ENCODE results near the gene PTPRT.

The PTPRT gene

GRCh38 chr20:42046371-42047085, 1143.2 kb downstream of the PTPRT start:
- DNase-seq (ENCODE audit: low read depth): no peak
- no peak for TF ChIP-seq CTCF (IDR thresholded peaks at IDR 0.05; ENCODE audit: insufficient read depth, low read depth, low read length, missing control alignments)
- no peak overlapping the region for H3K4me3 ChIP-seq (ENCODE audit: low read depth, low read length)

- no peak overlapping the region for H3K4me3 ChIP-seq (ENCODE audit: low read depth, low read length)
- DNase-seq (ENCODE audit: low read depth): no peak
- TF ChIP-seq CTCF (IDR thresholded peaks at IDR 0.05; ENCODE audit: insufficient read depth, low read depth, low read length, missing control alignments): no peak
These were observed 1145.8 kb downstream of the PTPRT start for GRCh38 chr20:42043921-42044320.

GRCh38 chr20:42041000-42041565, 1148.6 kb downstream of the PTPRT start:
- no peak for TF ChIP-seq CTCF (IDR thresholded peaks at IDR 0.05; ENCODE audit: insufficient read depth, low read depth, low read length, missing control alignments)
- no peak for DNase-seq (ENCODE audit: low read depth)
- H3K4me3 ChIP-seq (ENCODE audit: low read depth, low read length): no peak overlapping the region

- no peak for DNase-seq (ENCODE audit: low read depth)
- TF ChIP-seq CTCF (IDR thresholded peaks at IDR 0.05; ENCODE audit: insufficient read depth, low read depth, low read length, missing control alignments): no peak
- no peak overlapping the region for H3K4me3 ChIP-seq (ENCODE audit: low read depth, low read length)
These were observed 1161.9 kb downstream of the PTPRT start for GRCh38 chr20:42027746-42028268.

- TF ChIP-seq CTCF (IDR thresholded peaks at IDR 0.05; ENCODE audit: insufficient read depth, low read depth, low read length, missing control alignments): no peak
- DNase-seq (ENCODE audit: low read depth): no peak
- no peak overlapping the region for H3K4me3 ChIP-seq (ENCODE audit: low read depth, low read length)
These were observed 1163.1 kb downstream of the PTPRT start for GRCh38 chr20:42026599-42026998.

- TF ChIP-seq CTCF (IDR thresholded peaks at IDR 0.05; ENCODE audit: insufficient read depth, low read depth, low read length, missing control alignments): no peak
- peak; percentile 4 for DNase-seq (ENCODE audit: low read depth)
- no peak overlapping the region for H3K4me3 ChIP-seq (ENCODE audit: low read depth, low read length)
These were observed 1165.1 kb downstream of the PTPRT start for GRCh38 chr20:42024653-42025052.
